Keratinocyte (primary cell): ENCODE results near the gene PPP2R5E. TPM values are rescaled to one million over a fixed set of nuclear protein-coding genes. Genes with fewer than 3 reads are reported as not detected.

Experiments used
- DNase-seq: peaks from one replicate; pipeline ENCODE4 v3.0.0-alpha.2; 2011; ENCODE audit warnings: low read depth, missing footprints, low spot score
- FAIRE-seq: peaks from 2 replicates; lab custom pipeline; 2011; peaks lifted over from hg19 to GRCh38; lab: Jason Lieb, UNC
- H2AFZ ChIP-seq: 2 replicates; pipeline ENCODE4 v1.6.0; 2012; ENCODE audit warnings: low read length, control low read depth, inconsistent platforms; ENCODE audit not compliant: control insufficient read depth
- H3K27ac ChIP-seq: 2 replicates; pipeline ENCODE4 v1.5.1; 2011; ENCODE audit warnings: low read length; ENCODE audit not compliant: control insufficient read depth, insufficient read depth
- H3K27me3 ChIP-seq: 3 replicates; pipeline ENCODE4 v1.6.0; 2011; ENCODE audit warnings: low read length; ENCODE audit not compliant: control insufficient read depth, insufficient read depth; ENCODE audit errors: extremely low read depth
- H3K36me3 ChIP-seq, 2 experiments: 2 replicates in 1 of 2; 3 replicates in 1 of 2; pipeline ENCODE4 v1.5.1; 2011; ENCODE audit warnings: low read length in 2 of 2, mild to moderate bottlenecking in 1 of 2; ENCODE audit not compliant: control insufficient read depth in 2 of 2, insufficient read depth in 2 of 2; ENCODE audit errors: extremely low read depth in 1 of 2
- H3K4me1 ChIP-seq: 3 replicates; pipeline ENCODE4 v1.5.1; 2011; ENCODE audit warnings: low read length; ENCODE audit not compliant: control insufficient read depth, insufficient read depth; ENCODE audit errors: extremely low read depth
- H3K4me2 ChIP-seq: 3 replicates; pipeline ENCODE4 v1.6.0; 2011; ENCODE audit warnings: low read depth, low read length; ENCODE audit not compliant: control insufficient read depth, insufficient read depth; ENCODE audit errors: extremely low read depth
- H3K4me3 ChIP-seq, 3 experiments: fragments of 200-600 bp in 1 of 3; sonication (generic) in 1 of 3; 2 replicates in 2 of 3; 3 replicates in 1 of 3; pipeline ENCODE4 v1.5.1; 2011 to 2016; ENCODE audit warnings: low read length in 3 of 3, mild to moderate bottlenecking in 3 of 3, control low read depth in 2 of 3, inconsistent platforms in 1 of 3, low read depth in 1 of 3, mixed read lengths in 1 of 3, mixed run types in 1 of 3, moderate library complexity in 1 of 3; ENCODE audit not compliant: control insufficient read depth in 2 of 3, insufficient read depth in 2 of 3; ENCODE audit errors: extremely low read depth in 1 of 3
- H3K79me2 ChIP-seq: 2 replicates; pipeline ENCODE4 v1.6.0; 2012; ENCODE audit warnings: low read length; ENCODE audit not compliant: control insufficient read depth, insufficient read depth
- H3K9ac ChIP-seq: 3 replicates; pipeline ENCODE4 v1.6.0; 2011; ENCODE audit warnings: low read length; ENCODE audit not compliant: control insufficient read depth, insufficient read depth; ENCODE audit errors: extremely low read depth
- H3K9me1 ChIP-seq: 3 replicates; pipeline ENCODE4 v1.6.0; 2011; ENCODE audit warnings: low read length; ENCODE audit not compliant: control insufficient read depth, insufficient read depth; ENCODE audit errors: extremely low read depth
- H3K9me3 ChIP-seq: 2 replicates; pipeline ENCODE4 v1.5.1; 2012; ENCODE audit warnings: low read depth, low read length; ENCODE audit not compliant: control insufficient read depth
- H4K20me1 ChIP-seq: 3 replicates; pipeline ENCODE4 v1.6.0; 2011; ENCODE audit warnings: low read length; ENCODE audit not compliant: control insufficient read depth, insufficient read depth; ENCODE audit errors: extremely low read depth
- EZH2 ChIP-seq: IDR thresholded peaks from one replicate; pipeline ENCODE4 v1.6.1; 2012; ENCODE audit warnings: inconsistent platforms, mild to moderate bottlenecking, low read length, moderate library complexity
- dilution Hi-C: fragments of 300-500 bp; cut with MboI; formaldehyde crosslinking; loops from one replicate; pipeline ENCODE4 v1.7.0; 2020; ENCODE audit warnings: low sequenced_read_pairs; ENCODE audit not compliant: extremely low pct_ligation_motif_present
- polyA plus RNA-seq, 5 experiments: library from polyadenylated mRNA; depleted of rRNA in 3 of 5; stranded (reverse) in 3 of 5; stranded (forward) in 1 of 5; unstranded in 1 of 5; fragments of >200 nt; gene quantifications; 1 replicate in 1 of 5; 2 replicates in 3 of 5; 3 replicates in 1 of 5; pipeline versions ENCODE4 v1.2.1 to v1.2.3, GENCODE V29; 2011 to 2012; ENCODE audit warnings: missing spikeins in 2 of 5, low read depth in 1 of 5, low replicate concordance in 1 of 5
- TF ChIP-seq, protein P1 (sequence below), 3 experiments: IDR thresholded peaks in 1 of 3; conservative IDR thresholded peaks in 1 of 3; optimal IDR thresholded peaks in 1 of 3; 2 replicates in 2 of 3; 3 replicates in 1 of 3; pipeline versions ENCODE3 to v1.5.1; 2011; ENCODE audit warnings: low read length in 3 of 3, mild to moderate bottlenecking in 3 of 3, moderate library complexity in 2 of 3, control low read depth in 1 of 3, inconsistent platforms in 1 of 3; ENCODE audit not compliant: insufficient read depth in 2 of 3; ENCODE audit errors: extremely low read depth in 1 of 3

PPP2R5E gene
- polyA plus RNA-seq, 1 donor (not counting 4 experiments of a cell fraction or from before 2014, with no cell fraction given) = 22.7 TPM

DNA sequence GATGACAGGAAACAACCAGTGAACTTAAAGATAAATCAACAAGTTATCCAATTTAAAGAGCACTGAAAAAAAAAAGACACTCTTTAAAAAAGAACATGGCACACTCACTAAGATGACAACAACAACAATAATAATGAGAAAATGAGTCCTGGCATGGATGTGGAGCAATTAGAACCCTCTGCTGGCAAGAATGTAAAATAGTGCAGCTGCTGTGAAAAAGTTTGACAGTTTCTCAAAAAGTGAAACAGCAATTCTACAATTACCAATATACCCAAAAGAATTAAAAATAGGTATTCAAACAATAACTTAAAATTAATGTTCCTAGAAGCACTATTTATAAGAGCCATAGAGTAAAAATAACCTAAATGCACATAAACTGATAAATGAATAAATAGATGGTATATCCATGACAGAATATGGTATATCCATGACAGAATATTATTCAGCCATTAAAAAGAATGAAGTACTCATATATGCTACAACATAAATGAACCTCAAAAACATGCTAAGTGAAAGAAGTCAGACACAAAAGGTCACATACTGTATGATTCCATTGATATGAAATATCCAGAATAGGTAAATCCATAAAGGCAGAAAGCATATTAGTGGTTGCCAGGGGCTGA lies 175.3 kb downstream of the PPP2R5E start:
- H3K36me3 ChIP-seq = no peaks in the 10 kb centered on the region
- H3K4me3 ChIP-seq = no peak overlapping the region
- no peak overlapping the region for H2AFZ ChIP-seq
- no peaks in the 10 kb centered on the region for H3K79me2 ChIP-seq
- no peak overlapping the region for H3K27ac ChIP-seq
- DNase-seq (no peak), FAIRE-seq (no peak)
- no peak overlapping the region for H3K9ac ChIP-seq
- H3K4me2 ChIP-seq = no peak overlapping the region
- no peaks in the 10 kb centered on the region for H3K9me1 ChIP-seq
- H3K4me1 ChIP-seq = no peaks in the 10 kb centered on the region
- no peaks in the 10 kb centered on the region for H3K27me3 ChIP-seq
- H3K9me3 ChIP-seq = no peaks in the 10 kb centered on the region
- TF ChIP-seq EZH2 = no peak
- TF ChIP-seq, protein P1, sequence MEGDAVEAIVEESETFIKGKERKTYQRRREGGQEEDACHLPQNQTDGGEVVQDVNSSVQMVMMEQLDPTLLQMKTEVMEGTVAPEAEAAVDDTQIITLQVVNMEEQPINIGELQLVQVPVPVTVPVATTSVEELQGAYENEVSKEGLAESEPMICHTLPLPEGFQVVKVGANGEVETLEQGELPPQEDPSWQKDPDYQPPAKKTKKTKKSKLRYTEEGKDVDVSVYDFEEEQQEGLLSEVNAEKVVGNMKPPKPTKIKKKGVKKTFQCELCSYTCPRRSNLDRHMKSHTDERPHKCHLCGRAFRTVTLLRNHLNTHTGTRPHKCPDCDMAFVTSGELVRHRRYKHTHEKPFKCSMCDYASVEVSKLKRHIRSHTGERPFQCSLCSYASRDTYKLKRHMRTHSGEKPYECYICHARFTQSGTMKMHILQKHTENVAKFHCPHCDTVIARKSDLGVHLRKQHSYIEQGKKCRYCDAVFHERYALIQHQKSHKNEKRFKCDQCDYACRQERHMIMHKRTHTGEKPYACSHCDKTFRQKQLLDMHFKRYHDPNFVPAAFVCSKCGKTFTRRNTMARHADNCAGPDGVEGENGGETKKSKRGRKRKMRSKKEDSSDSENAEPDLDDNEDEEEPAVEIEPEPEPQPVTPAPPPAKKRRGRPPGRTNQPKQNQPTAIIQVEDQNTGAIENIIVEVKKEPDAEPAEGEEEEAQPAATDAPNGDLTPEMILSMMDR (optimal IDR thresholded peaks at IDR 0.05 in 1 of 3, IDR thresholded peaks at IDR 0.05 in 1 of 3, conservative IDR thresholded peaks at IDR 0.05 in 1 of 3; ENCODE audit: extremely low read depth in 1 of 3, insufficient read depth in 2 of 3, low read length in 3 of 3) = no peak
- dilution Hi-C loops = no loop called here
- H4K20me1 ChIP-seq = no peaks in the 10 kb centered on the region

DNA sequence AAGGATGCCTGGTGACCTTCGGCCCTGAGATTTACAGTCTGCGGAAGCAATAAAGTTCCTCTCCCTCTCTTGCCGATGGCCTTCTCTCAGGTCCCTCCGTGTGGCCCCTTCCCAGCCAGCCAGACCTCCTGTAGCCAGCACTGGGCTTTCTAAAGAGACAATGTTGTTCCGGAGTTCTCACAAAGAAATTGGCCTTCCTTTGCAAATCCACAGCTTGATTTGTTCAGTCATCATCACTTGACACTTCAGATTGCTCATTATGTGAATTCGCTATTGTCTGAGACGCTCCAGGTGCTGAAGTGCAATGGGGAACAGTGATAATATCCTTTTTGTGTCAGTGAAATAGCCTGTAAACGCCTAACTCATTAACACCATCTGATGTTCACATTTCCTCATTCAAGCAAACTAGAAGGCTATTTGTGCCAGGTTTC lies 180.8 kb downstream of the PPP2R5E start:
- no peaks in the 10 kb centered on the region for H3K27me3 ChIP-seq
- H3K9me1 ChIP-seq = no peaks in the 10 kb centered on the region
- no peaks in the 10 kb centered on the region for H4K20me1 ChIP-seq
- no peak overlapping the region for H2AFZ ChIP-seq
- H3K4me2 ChIP-seq = no peak overlapping the region
- no peak for FAIRE-seq
- no peaks in the 10 kb centered on the region for H3K9me3 ChIP-seq
- H3K79me2 ChIP-seq = no peaks in the 10 kb centered on the region
- TF ChIP-seq, protein P1 (optimal IDR thresholded peaks at IDR 0.05 in 1 of 3, IDR thresholded peaks at IDR 0.05 in 1 of 3, conservative IDR thresholded peaks at IDR 0.05 in 1 of 3; ENCODE audit: extremely low read depth in 1 of 3, insufficient read depth in 2 of 3, low read length in 3 of 3) = no peak
- no peak for TF ChIP-seq EZH2
- H3K27ac ChIP-seq = no peak overlapping the region
- H3K4me1 ChIP-seq = no peaks in the 10 kb centered on the region
- no peaks in the 10 kb centered on the region for H3K36me3 ChIP-seq
- H3K4me3 ChIP-seq = no peak overlapping the region
- no peak overlapping the region for H3K9ac ChIP-seq
- dilution Hi-C loops = no loop called here
- no peak for DNase-seq
